ENCODE results near the gene PDE8A. TPM values are rescaled to one million over a fixed set of nuclear protein-coding genes. Genes with fewer than 3 reads are reported as not detected.

The PDE8A gene, protein sequence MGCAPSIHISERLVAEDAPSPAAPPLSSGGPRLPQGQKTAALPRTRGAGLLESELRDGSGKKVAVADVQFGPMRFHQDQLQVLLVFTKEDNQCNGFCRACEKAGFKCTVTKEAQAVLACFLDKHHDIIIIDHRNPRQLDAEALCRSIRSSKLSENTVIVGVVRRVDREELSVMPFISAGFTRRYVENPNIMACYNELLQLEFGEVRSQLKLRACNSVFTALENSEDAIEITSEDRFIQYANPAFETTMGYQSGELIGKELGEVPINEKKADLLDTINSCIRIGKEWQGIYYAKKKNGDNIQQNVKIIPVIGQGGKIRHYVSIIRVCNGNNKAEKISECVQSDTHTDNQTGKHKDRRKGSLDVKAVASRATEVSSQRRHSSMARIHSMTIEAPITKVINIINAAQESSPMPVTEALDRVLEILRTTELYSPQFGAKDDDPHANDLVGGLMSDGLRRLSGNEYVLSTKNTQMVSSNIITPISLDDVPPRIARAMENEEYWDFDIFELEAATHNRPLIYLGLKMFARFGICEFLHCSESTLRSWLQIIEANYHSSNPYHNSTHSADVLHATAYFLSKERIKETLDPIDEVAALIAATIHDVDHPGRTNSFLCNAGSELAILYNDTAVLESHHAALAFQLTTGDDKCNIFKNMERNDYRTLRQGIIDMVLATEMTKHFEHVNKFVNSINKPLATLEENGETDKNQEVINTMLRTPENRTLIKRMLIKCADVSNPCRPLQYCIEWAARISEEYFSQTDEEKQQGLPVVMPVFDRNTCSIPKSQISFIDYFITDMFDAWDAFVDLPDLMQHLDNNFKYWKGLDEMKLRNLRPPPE
- 36.9 TPM for total RNA-seq

DNA sequence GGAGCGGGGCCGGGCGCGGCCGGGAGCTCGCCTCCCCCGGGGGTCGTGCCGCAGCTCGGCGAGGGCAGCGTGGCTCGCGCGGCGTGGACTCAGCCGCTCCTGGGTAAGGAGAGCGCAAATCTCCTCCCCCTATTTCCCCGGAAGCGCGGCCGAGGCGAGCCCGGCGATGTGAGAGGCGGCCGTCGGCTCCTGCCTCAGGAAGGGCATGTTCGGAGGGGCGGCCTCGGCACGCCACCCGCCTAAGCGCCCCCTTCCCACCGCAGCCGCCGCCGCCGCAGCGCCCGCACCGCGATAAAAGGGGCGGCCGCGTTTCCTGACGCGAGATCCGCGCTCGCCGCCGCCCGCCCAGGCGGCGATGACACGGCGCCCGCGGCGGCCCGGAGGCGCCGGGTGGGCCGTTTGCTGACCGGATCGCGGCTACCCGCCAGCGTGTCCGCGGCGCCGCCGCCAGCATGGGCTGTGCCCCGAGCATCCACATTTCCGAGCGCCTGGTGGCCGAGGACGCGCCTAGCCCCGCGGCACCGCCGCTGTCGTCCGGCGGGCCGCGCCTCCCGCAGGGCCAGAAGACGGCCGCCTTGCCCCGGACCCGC lies at the start of gene PDE8A:
Gene PDE8A (plus strand): TSS at position 146 of the 590 bp plus-strand sequence. CDS start 307 bp downstream, at position 453.
- Histone ChIP-seq H3K9me3 (ENCODE audit: low read depth, low read length) (no peaks in the 10 kb centered on the region), H3K4me1 (ENCODE audit: insufficient read depth, low read length) (peaks cover 27% of the 10 kb centered on the region), H3K4me3 (ENCODE audit: low read length) (peak within 1 kb of the TSS; percentile 85), H3K27me3 (ENCODE audit: insufficient read depth, low read length) (no peaks in the 10 kb centered on the region)

DNA sequence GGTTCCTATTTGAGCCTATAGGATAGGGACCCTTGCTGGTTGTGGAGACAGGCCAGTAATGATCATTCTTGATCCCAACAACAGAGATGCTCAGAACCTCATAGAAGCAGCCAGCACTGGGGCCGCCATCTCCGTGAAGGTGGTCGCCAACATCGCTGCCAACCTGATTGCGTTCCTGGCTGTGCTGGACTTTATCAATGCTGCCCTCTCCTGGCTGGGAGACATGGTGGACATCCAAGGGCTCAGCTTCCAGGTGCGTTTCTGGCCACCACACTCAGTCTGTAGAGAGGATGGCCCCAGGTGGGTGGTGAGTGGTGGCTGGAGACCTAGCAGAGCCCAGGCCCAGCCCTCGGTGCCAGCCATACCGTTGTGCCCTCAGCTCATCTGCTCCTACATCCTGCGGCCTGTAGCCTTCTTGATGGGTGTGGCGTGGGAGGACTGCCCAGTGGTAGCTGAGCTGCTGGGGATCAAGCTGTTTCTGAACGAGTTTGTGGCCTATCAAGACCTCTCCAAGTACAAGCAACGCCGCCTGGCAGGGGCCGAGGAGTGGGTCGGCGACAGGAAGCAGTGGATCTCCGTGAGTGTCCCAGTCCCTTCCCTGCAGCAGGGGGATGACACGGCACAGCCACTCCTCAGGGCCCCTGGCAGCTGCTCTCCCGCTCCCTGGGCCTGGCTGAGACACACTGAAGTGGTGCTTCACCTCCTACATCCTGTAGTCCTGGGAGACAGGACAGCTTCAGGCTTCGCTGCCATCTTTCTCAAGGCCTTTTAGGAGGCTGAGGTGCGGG lies 46.5 kb upstream of the PDE8A start:
- H3K9me3 ChIP-seq (ENCODE audit: low read depth, low read length) = no peaks in the 10 kb centered on the region
- no peaks in the 10 kb centered on the region for H3K27me3 ChIP-seq (ENCODE audit: insufficient read depth, low read length)
- no peak overlapping the region for H3K4me3 ChIP-seq (ENCODE audit: low read length)
- no peaks in the 10 kb centered on the region for H3K4me1 ChIP-seq (ENCODE audit: insufficient read depth, low read length)

- Histone ChIP-seq H3K9me3 (ENCODE audit: low read depth, low read length) (no peaks in the 10 kb centered on the region), H3K4me3 (ENCODE audit: low read length) (no peak overlapping the region), H3K4me1 (ENCODE audit: insufficient read depth, low read length) (no peaks in the 10 kb centered on the region), H3K27me3 (ENCODE audit: insufficient read depth, low read length) (no peaks in the 10 kb centered on the region)
Observed at GRCh38 chr15:84937144-84937543, 44.5 kb upstream of the PDE8A start.

DNA sequence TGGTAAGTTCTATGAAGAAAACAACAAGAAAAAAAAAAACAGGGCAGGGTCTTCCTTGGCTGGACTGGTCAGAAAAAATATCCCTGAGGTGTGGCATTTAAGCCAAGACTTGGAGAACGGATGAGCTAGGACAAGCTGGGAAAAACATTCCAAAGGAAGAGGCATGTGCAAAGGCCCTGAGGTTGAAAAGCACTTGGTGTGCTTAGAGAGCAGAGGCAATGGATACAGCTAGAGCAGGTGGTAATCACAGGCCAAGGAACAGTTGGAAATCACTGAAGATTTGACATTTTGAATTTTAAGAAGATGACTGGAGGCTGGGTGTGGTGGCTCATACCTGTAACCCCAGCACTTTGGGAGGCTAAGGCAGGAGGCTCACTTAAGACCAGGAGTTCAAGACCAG lies 42.9 kb upstream of the PDE8A start:
- Histone ChIP-seq H3K4me1 (ENCODE audit: insufficient read depth, low read length) (no peaks in the 10 kb centered on the region), H3K27me3 (ENCODE audit: insufficient read depth, low read length) (no peaks in the 10 kb centered on the region), H3K4me3 (ENCODE audit: low read length) (no peak overlapping the region), H3K9me3 (ENCODE audit: low read depth, low read length) (no peaks in the 10 kb centered on the region)

GRCh38 chr15:84940399-84940798 lies 41.3 kb upstream of the PDE8A start:
- no peaks in the 10 kb centered on the region for H3K9me3 ChIP-seq (ENCODE audit: low read depth, low read length)
- no peaks in the 10 kb centered on the region for H3K27me3 ChIP-seq (ENCODE audit: insufficient read depth, low read length)
- no peaks in the 10 kb centered on the region for H3K4me1 ChIP-seq (ENCODE audit: insufficient read depth, low read length)
- H3K4me3 ChIP-seq (ENCODE audit: low read length) = no peak overlapping the region

GRCh38 chr15:84942456-84942855 lies 39.2 kb upstream of the PDE8A start:
- Histone ChIP-seq H3K4me1 (ENCODE audit: insufficient read depth, low read length) (no peaks in the 10 kb centered on the region), H3K4me3 (ENCODE audit: low read length) (no peak overlapping the region), H3K27me3 (ENCODE audit: insufficient read depth, low read length) (no peaks in the 10 kb centered on the region), H3K9me3 (ENCODE audit: low read depth, low read length) (no peaks in the 10 kb centered on the region)

GRCh38 chr15:84944311-84944710 lies 37.3 kb upstream of the PDE8A start:
- Histone ChIP-seq H3K9me3 (ENCODE audit: low read depth, low read length) (no peaks in the 10 kb centered on the region), H3K4me1 (ENCODE audit: insufficient read depth, low read length) (no peaks in the 10 kb centered on the region), H3K4me3 (ENCODE audit: low read length) (no peak overlapping the region), H3K27me3 (ENCODE audit: insufficient read depth, low read length) (no peaks in the 10 kb centered on the region)

- no peak overlapping the region for H3K4me3 ChIP-seq (ENCODE audit: low read length)
- no peaks in the 10 kb centered on the region for H3K27me3 ChIP-seq (ENCODE audit: insufficient read depth, low read length)
- no peaks in the 10 kb centered on the region for H3K4me1 ChIP-seq (ENCODE audit: insufficient read depth, low read length)
- H3K9me3 ChIP-seq (ENCODE audit: low read depth, low read length) = no peaks in the 10 kb centered on the region
Observed at GRCh38 chr15:84944861-84945260, 36.8 kb upstream of the PDE8A start.

DNA sequence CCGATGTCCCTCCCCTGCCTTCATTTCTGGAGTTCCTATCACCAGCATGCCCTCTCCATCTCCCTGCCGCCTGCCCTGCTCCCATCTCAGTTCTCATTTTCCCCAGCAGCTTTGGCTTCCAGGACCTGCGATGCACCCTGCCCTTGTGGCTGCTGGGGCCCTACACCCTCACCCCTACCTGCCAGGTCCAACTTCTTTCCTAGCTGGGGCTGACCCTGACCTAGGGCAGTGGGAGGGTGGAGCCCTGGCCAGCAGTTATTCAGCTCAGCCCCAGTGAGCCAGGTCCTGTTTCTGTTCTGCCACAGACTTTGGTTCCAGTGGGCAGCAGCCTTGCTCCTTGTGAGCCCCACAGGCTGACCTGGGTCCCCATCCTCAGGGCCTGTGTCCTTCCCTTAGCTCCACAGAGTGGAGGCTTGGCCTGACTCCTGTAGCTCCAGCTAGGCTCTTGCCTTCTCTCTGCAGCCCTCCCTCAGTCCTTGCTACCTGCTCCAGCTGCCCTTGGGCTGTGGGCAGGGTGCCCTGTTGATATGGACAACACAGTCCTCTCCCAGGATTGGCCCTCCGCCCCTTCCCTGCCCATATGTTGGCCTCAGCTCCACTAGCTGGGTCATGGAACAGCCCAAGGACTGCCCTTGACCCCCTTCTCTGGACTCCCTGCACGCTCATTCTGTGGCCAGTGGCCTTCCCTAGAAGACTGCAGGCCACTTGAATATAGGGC lies 34.7 kb upstream of the PDE8A start:
- Histone ChIP-seq H3K27me3 (ENCODE audit: insufficient read depth, low read length) (no peaks in the 10 kb centered on the region), H3K4me1 (ENCODE audit: insufficient read depth, low read length) (no peaks in the 10 kb centered on the region), H3K4me3 (ENCODE audit: low read length) (no peak overlapping the region), H3K9me3 (ENCODE audit: low read depth, low read length) (no peaks in the 10 kb centered on the region)

- no peaks in the 10 kb centered on the region for H3K27me3 ChIP-seq (ENCODE audit: insufficient read depth, low read length)
Observed at GRCh38 chr15:84947947-84948830, 33.5 kb upstream of the PDE8A start.

GRCh38 chr15:84949043-84949442 lies 32.6 kb upstream of the PDE8A start:
- H3K9me3 ChIP-seq (ENCODE audit: low read depth, low read length) = no peaks in the 10 kb centered on the region
- H3K4me3 ChIP-seq (ENCODE audit: low read length) = no peak overlapping the region
- H3K27me3 ChIP-seq (ENCODE audit: insufficient read depth, low read length) = no peaks in the 10 kb centered on the region
- H3K4me1 ChIP-seq (ENCODE audit: insufficient read depth, low read length) = no peaks in the 10 kb centered on the region

More at GRCh38 chr15:84947947-84948830, 33.5 kb upstream of the PDE8A start:
- H3K4me3 ChIP-seq (ENCODE audit: low read length) = no peak overlapping the region
- H3K9me3 ChIP-seq (ENCODE audit: low read depth, low read length) = no peaks in the 10 kb centered on the region
- no peaks in the 10 kb centered on the region for H3K4me1 ChIP-seq (ENCODE audit: insufficient read depth, low read length)

DNA sequence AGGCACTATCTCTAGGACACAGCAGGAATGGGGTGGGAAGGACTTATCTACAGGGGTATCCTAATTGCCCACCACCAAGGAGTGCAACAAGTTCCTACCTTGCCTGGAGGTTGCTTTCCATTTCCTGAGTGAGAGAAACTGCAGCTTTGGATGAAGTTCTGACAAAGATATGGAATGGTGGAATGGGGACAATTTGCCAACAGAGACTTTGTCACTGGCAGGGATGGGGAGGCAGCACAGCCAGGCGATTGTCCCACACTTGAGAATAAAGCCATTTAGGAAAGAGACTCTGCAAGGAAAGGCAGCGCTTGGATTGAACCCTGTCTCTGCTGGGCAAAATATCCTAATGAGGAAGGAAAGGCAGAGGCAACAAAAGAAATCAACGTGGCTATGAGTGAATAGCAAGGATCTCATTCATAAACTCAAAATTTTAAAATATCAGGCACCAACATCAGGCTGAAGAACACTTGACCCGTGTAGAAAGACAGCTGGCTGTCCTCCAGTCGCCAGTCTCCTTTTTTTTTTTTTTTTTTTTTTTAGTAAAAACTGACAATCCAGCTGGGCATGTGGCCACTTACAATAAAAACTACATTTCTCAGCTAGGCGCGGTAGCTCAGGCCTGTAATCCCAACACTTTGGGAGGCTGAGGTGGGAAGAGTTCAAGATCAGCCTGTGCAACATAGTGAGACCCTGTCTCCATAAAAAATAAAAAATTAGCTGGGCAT lies 31.6 kb upstream of the PDE8A start:
- Histone ChIP-seq H3K4me3 (ENCODE audit: low read length) (no peak overlapping the region), H3K4me1 (ENCODE audit: insufficient read depth, low read length) (no peaks in the 10 kb centered on the region), H3K27me3 (ENCODE audit: insufficient read depth, low read length) (no peaks in the 10 kb centered on the region), H3K9me3 (ENCODE audit: low read depth, low read length) (no peaks in the 10 kb centered on the region)

DNA sequence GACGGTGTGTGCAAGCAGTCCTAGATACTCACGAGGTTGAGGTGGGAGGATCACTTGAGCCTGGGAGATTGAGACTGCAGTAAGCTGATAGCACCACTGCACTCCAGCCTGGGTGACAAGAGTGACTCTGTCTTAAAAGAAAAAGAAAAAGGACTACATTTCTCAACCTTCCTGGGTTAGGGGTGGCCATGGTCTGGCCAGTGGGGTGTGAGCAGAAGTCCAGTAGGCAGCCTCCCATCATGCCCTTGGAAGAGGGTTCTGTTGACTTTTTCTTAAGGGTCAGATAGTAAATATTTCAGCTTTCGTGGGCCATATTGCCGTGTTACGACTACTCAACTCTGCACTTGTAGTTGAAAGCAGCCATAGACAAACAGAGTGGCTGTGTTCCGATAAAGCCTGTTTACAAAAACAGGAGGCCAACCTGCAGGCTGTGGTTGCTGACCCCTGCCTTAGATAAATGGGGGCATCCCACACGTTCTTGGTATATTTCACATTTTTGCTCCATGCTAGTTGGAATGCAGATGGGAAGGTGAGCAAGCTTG lies 31.0 kb upstream of the PDE8A start:
- no peaks in the 10 kb centered on the region for H3K9me3 ChIP-seq (ENCODE audit: low read depth, low read length)
- H3K27me3 ChIP-seq (ENCODE audit: insufficient read depth, low read length) = no peaks in the 10 kb centered on the region
- no peak overlapping the region for H3K4me3 ChIP-seq (ENCODE audit: low read length)
- peaks cover 4% of the 10 kb centered on the region for H3K4me1 ChIP-seq (ENCODE audit: insufficient read depth, low read length)

Data from mononuclear cell (primary cell).